Stimulated activated CD8-positive, alpha-beta memory T cell treated with anti-CD3 and anti-CD28 coated beads, Interleukin-12 subunit alpha, Interleukin-12 subunit beta, amount 100 ng/mL, for 4 hours (primary cell): ENCODE data around the gene STMP1.
"Not testable (repeated sequence)": the region's sequence is repeated elsewhere in the genome, so short reads cannot be mapped to it uniquely, and the experiment has no call there.

Source experiments
- DNase-seq: peaks from one replicate; pipeline ENCODE4 v3.0.0-alpha.2; 2020; ENCODE audit warnings: low read depth

The STMP1 gene

GRCh38 chr7:135662373-135663114 lies at the start of gene STMP1:
STMP1 (plus strand) TSS chr7:135662514.
- DNase-seq, result peak; percentile 92

GRCh38 chr7:135616136-135616535 lies 46.2 kb upstream of the STMP1 start:
- no peak for DNase-seq

- no peak for DNase-seq
Observed at GRCh38 chr7:135617781-135618180, 44.5 kb upstream of the STMP1 start.

GRCh38 chr7:135618510-135618909 lies 43.8 kb upstream of the STMP1 start:
- no peak for DNase-seq

GRCh38 chr7:135620447-135620846 lies 41.9 kb upstream of the STMP1 start:
- no peak for DNase-seq

GRCh38 chr7:135620980-135621850 lies 41.1 kb upstream of the STMP1 start:
- no peak for DNase-seq

- no peak for DNase-seq
Observed at GRCh38 chr7:135634191-135634878, 28.0 kb upstream of the STMP1 start.

GRCh38 chr7:135639690-135640089 lies 22.6 kb upstream of the STMP1 start:
- not testable (repeated sequence) for DNase-seq

GRCh38 chr7:135644154-135644553 lies 18.2 kb upstream of the STMP1 start:
- no peak for DNase-seq

- DNase-seq, result no peak
Observed at GRCh38 chr7:135644729-135645128, 17.6 kb upstream of the STMP1 start.

- DNase-seq, result no peak
Observed at GRCh38 chr7:135645296-135645904, 16.9 kb upstream of the STMP1 start.

- DNase-seq, result no peak
Observed at GRCh38 chr7:135647755-135648154, 14.6 kb upstream of the STMP1 start.

GRCh38 chr7:135648235-135648634 lies 14.1 kb upstream of the STMP1 start:
- DNase-seq, result no peak

GRCh38 chr7:135650831-135651573 lies 11.3 kb upstream of the STMP1 start:
- DNase-seq, result no peak

- no peak for DNase-seq
Observed at GRCh38 chr7:135653340-135654080, 8.8 kb upstream of the STMP1 start.

GRCh38 chr7:135658564-135658963 lies 3.8 kb upstream of the STMP1 start:
- no peak for DNase-seq

- DNase-seq, result no peak
Observed at GRCh38 chr7:135659159-135659846, 3.0 kb upstream of the STMP1 start.

- DNase-seq, result no peak
Observed at GRCh38 chr7:135661311-135662122, 797 bp upstream of the STMP1 start.

GRCh38 chr7:135662123-135662372 lies 266 bp upstream of the STMP1 start:
- no peak for DNase-seq
